ENCODE measurements around the gene TEAD4. TPM values are rescaled to one million over a fixed set of nuclear protein-coding genes. Genes with fewer than 3 reads are reported as not detected.
"Not testable (repeated sequence)": the region's sequence is repeated elsewhere in the genome, so short reads cannot be mapped to it uniquely, and the experiment has no call there.

The TEAD4 gene
- total RNA-seq, 1 donor from 2014 or later = 30.0 TPM

DNA sequence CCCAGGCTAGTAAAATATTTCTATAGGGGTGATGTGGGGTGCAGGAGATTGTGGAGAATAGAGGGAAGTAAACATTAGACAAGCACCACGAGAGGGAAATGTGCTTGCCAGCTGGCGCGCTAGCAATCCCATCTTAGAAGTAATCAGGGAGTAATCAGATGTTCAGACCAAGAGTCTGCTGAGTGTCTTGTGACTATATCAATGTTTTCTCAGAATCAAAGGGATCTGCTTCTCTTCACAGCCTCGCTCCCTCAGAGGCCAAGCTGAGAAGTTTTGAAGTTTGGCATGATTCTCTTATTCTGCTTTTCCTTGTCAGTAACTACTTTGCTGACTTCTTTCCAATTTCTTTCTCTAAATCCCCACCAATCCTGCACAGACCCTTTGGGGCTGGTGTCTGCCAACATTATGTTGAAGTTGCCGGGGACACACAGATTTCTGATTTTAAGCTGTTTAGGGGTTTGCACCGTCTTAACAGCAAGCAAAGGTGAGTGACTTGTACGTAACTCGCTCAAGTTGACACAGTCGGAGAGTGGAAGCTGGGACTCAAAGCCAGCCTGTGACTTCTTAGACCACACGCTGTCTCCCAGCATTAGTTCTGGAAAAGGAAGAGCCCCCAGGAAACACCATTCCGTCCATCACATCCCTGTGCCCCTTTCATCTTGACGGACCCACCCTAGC is 96.0 kb downstream of the TEAD4 start:
- no peak for DNase-seq (ENCODE audit: extremely low spot score, unreplicated experiment)
- no peaks in the 10 kb centered on the region for H3K36me3 Mint-ChIP-seq (ENCODE audit: unreplicated experiment)
- TF ChIP-seq, protein P1, sequence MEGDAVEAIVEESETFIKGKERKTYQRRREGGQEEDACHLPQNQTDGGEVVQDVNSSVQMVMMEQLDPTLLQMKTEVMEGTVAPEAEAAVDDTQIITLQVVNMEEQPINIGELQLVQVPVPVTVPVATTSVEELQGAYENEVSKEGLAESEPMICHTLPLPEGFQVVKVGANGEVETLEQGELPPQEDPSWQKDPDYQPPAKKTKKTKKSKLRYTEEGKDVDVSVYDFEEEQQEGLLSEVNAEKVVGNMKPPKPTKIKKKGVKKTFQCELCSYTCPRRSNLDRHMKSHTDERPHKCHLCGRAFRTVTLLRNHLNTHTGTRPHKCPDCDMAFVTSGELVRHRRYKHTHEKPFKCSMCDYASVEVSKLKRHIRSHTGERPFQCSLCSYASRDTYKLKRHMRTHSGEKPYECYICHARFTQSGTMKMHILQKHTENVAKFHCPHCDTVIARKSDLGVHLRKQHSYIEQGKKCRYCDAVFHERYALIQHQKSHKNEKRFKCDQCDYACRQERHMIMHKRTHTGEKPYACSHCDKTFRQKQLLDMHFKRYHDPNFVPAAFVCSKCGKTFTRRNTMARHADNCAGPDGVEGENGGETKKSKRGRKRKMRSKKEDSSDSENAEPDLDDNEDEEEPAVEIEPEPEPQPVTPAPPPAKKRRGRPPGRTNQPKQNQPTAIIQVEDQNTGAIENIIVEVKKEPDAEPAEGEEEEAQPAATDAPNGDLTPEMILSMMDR (IDR thresholded peaks at IDR 0.05) = no peak
- H3K27ac Mint-ChIP-seq (ENCODE audit: unreplicated experiment) = no peak overlapping the region
- no peak overlapping the region for H3K4me3 Mint-ChIP-seq (ENCODE audit: unreplicated experiment)
- H3K4me1 Mint-ChIP-seq (ENCODE audit: unreplicated experiment) = peaks cover 10% of the 10 kb centered on the region
- peaks cover 2% of the 10 kb centered on the region for H3K27me3 Mint-ChIP-seq (ENCODE audit: unreplicated experiment)
- no peaks in the 10 kb centered on the region for H3K9me3 Mint-ChIP-seq (ENCODE audit: unreplicated experiment)

DNA sequence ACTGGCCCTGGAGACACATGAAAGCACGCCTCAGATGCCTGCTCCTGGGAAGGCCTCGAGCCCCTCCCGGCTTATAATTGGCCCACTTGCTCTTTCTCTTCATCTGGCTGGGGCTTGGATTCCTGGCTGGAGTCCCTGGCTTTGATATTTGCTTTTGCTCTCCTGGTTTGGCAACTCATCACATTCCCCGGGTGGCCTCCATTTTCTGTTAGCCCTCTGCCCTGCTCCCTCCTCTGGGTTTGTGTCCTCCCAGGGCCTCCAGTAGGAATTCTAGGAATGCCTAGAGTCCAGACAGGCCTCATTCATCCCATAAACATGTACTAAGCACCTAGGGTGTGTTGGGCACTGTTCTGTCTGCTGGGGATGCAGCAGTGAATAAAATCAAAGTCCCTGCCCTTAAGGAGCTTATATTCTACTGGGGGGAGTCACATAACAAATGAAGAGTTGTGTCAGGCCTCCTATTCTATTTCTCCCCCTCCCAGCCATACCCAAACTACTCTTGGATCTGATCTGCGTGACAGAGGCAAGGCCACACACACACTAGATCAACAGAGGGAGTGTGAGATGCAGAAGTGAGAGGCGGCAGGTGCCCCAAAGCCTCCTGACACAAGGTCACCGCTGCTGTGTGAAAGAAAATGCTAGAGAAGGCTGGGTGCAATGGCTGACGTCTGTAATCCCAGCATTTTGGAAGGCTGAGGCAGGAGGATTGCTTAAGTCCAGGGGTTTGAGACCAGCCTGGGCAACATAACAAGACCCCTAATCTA is 96.7 kb downstream of the TEAD4 start:
- TF ChIP-seq, protein P1 (IDR thresholded peaks at IDR 0.05) = no peak
- no peak overlapping the region for H3K27ac Mint-ChIP-seq (ENCODE audit: unreplicated experiment)
- no peaks in the 10 kb centered on the region for H3K27me3 Mint-ChIP-seq (ENCODE audit: unreplicated experiment)
- no peak for DNase-seq (ENCODE audit: extremely low spot score, unreplicated experiment)
- no peak overlapping the region for H3K4me3 Mint-ChIP-seq (ENCODE audit: unreplicated experiment)
- peaks cover 12% of the 10 kb centered on the region for H3K4me1 Mint-ChIP-seq (ENCODE audit: unreplicated experiment)
- no peaks in the 10 kb centered on the region for H3K9me3 Mint-ChIP-seq (ENCODE audit: unreplicated experiment)
- H3K36me3 Mint-ChIP-seq (ENCODE audit: unreplicated experiment) = no peaks in the 10 kb centered on the region

DNA sequence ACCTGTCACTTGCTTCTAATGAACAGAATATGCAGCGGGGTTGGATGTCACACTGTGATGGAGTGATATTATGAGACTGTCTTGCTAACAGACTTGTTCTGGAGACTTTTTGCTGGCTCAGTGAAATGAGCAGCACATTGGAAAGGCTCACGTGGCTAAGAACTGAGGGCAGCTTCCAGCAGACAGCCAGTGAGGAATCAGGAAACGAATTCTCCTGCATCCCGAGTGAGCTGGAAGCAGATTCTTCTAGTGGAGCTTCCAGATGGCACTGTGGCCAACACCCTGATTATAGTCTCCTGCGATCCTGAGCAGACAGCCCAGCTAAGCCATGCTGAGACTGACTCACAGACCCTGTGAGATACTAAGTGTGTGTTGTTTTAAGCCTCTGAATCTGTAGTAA is 101.9 kb downstream of the TEAD4 start:
- peaks cover 3% of the 10 kb centered on the region for H3K36me3 Mint-ChIP-seq (ENCODE audit: unreplicated experiment)
- H3K27me3 Mint-ChIP-seq (ENCODE audit: unreplicated experiment) = no peaks in the 10 kb centered on the region
- peak overlapping the region; percentile 44 for H3K27ac Mint-ChIP-seq (ENCODE audit: unreplicated experiment)
- peaks cover 27% of the 10 kb centered on the region for H3K4me1 Mint-ChIP-seq (ENCODE audit: unreplicated experiment)
- H3K9me3 Mint-ChIP-seq (ENCODE audit: unreplicated experiment) = peaks cover 4% of the 10 kb centered on the region
- H3K4me3 Mint-ChIP-seq (ENCODE audit: unreplicated experiment) = no peak overlapping the region
- no peak for DNase-seq (ENCODE audit: extremely low spot score, unreplicated experiment)
- TF ChIP-seq, protein P1 (IDR thresholded peaks at IDR 0.05) = no peak

DNA sequence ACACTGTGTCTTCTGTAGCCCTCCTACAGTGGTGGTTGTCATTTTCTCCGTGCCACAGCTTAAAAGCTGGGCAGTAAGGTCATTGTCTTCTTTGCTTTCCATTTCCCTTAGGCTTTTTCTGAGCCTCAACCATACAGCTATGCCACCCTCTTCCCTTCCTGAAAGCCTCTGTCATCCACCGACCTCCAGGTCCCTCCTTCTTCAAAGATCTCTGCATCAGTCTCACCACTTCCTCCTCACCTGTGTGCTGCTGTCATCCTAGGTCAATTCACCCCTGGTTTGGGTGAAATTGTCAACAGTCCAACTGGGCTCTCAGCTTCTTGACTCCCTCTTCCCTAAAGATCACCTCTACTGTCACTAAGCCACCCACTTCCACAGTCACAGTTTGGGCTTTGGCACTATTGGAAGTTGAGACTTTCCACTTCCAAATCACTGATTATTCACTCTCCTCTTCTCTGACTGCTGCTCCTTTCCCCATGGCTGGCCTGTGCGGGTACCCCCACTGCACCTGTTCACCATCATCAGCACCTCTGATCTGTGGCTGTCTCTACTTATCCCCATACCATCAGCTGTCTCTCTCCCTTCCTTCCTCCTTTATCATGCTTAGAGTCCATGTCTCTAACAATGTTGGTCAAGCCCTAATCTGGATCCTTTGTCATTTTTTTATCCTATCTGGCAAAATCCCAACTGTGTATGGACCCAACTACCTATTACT is 102.5 kb downstream of the TEAD4 start:
- no peak overlapping the region for H3K4me3 Mint-ChIP-seq (ENCODE audit: unreplicated experiment)
- peak overlapping the region; percentile 44 for H3K27ac Mint-ChIP-seq (ENCODE audit: unreplicated experiment)
- no peaks in the 10 kb centered on the region for H3K27me3 Mint-ChIP-seq (ENCODE audit: unreplicated experiment)
- peaks cover 4% of the 10 kb centered on the region for H3K9me3 Mint-ChIP-seq (ENCODE audit: unreplicated experiment)
- H3K36me3 Mint-ChIP-seq (ENCODE audit: unreplicated experiment) = peaks cover 3% of the 10 kb centered on the region
- peaks cover 30% of the 10 kb centered on the region for H3K4me1 Mint-ChIP-seq (ENCODE audit: unreplicated experiment)
- DNase-seq (ENCODE audit: extremely low spot score, unreplicated experiment) = no peak
- TF ChIP-seq, protein P1 (IDR thresholded peaks at IDR 0.05) = no peak

DNA sequence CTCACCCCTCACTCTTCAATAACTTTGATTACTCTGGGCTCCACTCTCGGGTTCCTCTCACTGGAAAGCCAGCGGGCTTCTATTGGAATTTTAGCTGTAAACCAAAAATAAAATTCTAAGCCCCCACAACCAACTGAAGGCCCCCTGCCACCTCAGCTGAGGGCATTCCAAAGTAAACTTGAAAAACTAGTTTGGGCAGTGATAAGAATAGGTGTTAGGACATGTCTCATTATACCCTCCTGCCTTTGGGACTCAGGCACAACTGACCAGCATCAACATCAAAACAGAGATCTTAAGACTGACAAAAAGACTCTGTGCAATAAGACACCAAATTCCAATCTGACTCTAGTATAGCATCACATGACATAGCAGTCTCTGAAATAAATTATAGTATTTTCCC is 106.1 kb downstream of the TEAD4 start:
- DNase-seq (ENCODE audit: extremely low spot score, unreplicated experiment) = no peak
- H3K36me3 Mint-ChIP-seq (ENCODE audit: unreplicated experiment) = peaks cover 3% of the 10 kb centered on the region
- H3K27me3 Mint-ChIP-seq (ENCODE audit: unreplicated experiment) = peaks cover 3% of the 10 kb centered on the region
- peaks cover 4% of the 10 kb centered on the region for H3K9me3 Mint-ChIP-seq (ENCODE audit: unreplicated experiment)
- TF ChIP-seq, protein P1 (IDR thresholded peaks at IDR 0.05) = no peak
- no peak overlapping the region for H3K4me3 Mint-ChIP-seq (ENCODE audit: unreplicated experiment)
- peaks cover 27% of the 10 kb centered on the region for H3K4me1 Mint-ChIP-seq (ENCODE audit: unreplicated experiment)
- H3K27ac Mint-ChIP-seq (ENCODE audit: unreplicated experiment) = no peak overlapping the region

DNA sequence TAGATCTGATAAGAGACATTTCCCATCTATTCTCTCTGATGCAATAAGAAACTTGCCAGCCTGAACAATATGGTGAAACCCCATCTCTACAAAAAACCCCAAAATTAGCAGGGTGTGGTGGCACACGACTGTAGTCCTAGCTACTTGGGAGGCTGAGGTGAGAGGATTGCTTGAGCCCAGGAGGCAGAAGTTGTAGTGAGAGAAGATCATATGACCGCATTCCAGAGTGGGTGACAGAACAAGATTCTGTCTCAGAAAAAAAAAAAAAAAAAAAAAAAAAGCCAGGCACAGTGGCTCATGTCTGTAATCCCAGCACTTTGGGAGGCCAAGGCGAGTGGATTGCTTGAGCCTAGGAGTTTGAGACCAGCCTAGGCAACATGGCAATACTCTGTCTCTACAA is 106.6 kb downstream of the TEAD4 start:
- H3K27ac Mint-ChIP-seq (ENCODE audit: unreplicated experiment); H3K27me3 Mint-ChIP-seq (ENCODE audit: unreplicated experiment); DNase-seq (ENCODE audit: extremely low spot score, unreplicated experiment); H3K9me3 Mint-ChIP-seq (ENCODE audit: unreplicated experiment); H3K4me3 Mint-ChIP-seq (ENCODE audit: unreplicated experiment); H3K36me3 Mint-ChIP-seq (ENCODE audit: unreplicated experiment): not testable (repeated sequence)
- H3K4me1 Mint-ChIP-seq (ENCODE audit: unreplicated experiment) = peaks cover 24% of the 10 kb centered on the region
